GM18867 (cell line): ENCODE data around the gene ATXN7.
A peak's percentile ranks its signal among the peaks of the same experiment; 100 is the strongest.

Source experiments
- ATAC-seq: cut with Tn5 transposase; IDR thresholded peaks from one replicate; pipeline ENCODE4 v1.9.1; 2021; ENCODE audit warnings: mild to moderate bottlenecking, moderate library complexity; ENCODE audit not compliant: unreplicated experiment

The ATXN7 gene

DNA sequence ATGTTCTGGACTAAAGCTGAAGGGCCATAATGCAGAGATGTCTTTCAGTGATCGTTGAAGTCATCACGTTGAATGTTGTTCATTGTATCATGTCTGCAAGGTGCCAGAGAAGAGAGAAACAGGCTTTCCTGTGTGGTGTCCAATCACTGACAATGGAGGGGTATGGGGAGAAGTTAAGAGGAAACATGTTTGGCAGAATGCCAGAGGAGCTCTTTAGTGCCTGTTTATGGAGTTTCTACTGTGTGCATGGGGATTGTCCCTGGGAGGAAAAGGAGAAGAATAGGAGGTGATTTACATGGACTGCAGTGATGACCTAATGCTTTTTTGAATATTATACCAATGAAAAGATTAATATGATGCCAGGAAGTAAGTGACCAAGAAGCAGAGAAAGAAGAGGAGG, 36.8 kb downstream of the ATXN7 start:
- ATAC-seq = no peak

DNA sequence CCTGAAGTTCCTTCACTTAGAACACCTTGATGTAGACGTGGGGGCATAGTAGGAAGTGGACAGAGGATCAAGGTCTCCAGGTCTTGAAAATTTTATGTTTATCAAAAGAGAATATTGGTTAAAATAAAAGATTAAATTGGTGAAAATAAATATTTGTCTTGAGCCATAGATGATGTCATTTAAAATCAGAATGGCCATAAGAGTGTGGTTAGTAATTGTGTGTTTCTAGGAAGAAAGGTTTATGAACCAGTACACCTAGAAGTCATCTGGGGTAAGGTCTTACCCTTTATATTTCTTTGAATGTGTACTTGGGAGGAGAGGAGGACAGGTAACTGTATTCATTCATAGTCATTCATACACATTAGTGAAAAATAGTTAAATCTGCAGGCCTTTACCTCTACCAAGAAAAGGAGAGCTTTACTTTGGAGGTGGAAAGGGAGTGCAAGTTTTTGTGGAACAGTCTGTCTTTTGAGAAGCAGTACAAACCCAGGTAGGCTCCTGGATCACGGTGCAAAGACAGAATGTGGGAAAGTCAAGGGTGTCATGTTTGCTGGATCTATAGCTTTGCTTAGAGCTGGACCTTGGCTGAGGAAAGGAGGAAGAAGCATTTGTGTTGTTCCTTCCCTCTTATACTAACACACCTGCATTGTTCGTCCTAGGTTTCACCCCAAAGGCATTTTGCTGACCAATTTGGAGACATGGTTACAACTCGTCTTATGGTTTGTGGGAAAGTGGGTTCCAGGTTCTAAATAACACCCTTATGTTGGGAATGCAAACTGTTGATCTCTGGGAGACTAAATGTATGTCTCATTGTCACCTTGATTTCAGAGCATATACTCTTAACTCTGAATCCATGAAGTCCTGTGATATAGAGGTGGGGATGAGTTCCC, 42.3 kb downstream of the ATXN7 start:
- no peak for ATAC-seq

DNA sequence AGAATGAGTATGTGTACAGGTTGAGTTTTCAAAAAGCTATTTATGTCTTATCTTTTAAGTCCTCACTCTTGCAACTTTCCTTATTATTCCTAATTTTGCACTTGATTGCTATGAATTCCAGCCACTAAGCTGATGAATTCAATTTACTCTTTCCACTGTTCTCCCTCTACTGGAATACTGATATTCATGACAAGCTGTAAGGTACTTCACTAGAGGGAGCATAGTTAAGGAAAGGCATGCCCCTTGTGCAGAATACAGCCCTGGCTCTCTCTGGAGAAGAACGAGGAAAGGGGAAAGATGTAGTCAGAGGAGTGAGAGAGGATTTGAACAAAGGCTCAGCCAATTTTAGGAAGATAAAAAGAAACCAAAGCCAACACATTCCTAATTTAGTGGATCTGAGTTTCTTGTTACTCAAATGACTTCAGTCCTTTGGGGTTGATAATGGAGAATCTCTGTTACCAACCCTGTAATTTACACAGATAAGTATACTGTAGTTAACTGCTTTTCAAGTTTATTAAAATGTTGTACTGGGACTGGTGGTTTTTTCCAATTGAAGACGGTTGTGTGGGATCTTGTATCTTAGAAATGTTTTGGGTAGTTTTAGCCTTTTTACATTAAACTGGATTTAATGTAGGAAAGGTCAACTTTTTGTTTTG, 44.5 kb downstream of the ATXN7 start:
- no peak for ATAC-seq

DNA sequence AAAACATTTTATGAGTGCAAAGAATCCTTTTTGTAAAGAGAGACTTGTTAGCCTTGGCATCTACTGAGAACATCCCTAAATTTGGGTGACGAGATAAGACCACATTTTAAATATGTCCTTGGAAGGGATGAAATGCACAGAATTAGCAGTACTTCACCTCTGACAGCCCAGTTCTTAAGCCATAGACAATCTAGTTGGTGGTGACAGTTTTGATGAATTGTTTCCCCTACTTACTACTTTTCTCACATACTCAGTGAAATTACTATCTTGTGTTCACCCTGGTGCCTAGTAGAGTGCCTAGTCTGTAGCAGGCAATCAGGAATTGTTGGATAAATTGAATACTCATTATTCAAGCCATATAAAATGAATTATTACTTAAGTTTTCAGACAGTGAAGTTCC, 45.1 kb downstream of the ATXN7 start:
- ATAC-seq = no peak

DNA sequence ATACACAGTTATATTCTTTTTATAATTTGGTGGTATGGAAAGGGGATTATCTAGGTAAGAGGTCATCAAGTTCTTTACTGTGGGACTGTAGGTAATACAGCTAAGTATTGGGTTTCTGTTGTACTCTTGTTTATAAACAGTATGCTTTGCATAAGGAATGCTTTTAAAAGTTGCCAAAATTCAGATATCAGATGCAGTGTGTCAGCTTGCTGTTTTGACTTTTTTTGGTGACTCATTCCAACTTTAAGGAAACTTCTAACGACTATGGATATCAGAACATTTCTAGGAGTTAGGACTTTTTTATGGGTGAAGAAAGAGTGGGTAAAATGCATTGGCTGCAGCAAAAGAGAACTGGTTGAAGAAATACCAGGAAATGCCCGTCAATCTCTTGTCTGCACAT, 45.8 kb downstream of the ATXN7 start:
- no peak for ATAC-seq

DNA sequence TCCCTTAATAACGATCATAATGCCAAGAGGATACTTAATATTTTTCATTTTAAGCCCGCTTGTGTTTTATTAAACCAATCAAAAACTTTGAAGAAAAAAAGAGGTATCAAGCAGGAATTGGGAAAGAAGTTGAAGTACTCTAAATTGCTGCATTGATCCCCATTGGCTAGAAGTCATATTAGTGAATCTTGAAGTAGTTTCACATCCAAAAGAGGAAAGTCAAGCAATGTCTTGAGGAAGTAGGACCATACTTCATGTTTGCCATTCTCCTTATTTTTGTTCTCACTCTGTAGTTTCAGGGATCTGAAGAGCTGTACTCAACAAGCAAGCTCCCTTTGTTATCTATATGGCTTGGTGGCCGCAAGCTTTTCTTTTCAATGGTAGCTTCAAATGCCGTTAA, 46.3 kb downstream of the ATXN7 start:
- no peak for ATAC-seq

DNA sequence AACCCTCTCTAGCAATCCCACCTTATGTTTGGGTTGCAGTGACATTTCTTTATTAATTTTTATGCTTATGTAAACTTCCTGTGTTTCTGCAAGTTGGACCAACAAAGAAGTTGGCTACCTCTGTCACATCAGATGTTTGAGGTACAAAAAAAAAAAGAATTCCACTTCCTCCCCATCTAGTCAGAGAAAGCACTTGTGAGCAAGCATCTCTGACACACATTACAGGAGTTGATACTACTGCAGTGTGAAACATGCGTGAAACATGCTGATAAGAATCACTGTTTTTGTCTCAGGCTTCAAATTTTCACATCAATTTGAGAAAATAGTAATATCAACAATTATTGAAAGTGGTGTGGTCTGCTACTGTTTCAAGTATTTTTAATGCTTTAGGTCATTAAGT, 47.2 kb downstream of the ATXN7 start:
- ATAC-seq = no peak

DNA sequence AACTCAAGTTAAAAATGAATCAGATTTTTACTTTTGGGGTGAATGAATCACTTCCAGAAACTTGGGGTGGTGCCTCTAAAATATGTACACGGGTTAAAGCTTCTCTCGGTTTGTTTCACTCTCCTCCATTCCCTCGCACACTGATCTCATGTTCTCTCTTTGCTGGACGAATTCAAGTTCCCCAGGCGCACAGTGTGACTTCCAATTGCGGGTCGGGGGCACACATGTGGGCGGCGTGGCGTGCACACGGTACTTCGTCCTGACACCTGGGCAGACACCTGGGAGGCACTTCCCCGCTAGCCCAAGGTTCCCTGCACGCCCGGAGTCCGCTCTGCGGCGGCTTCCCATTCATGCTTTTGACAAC, 47.8 kb downstream of the ATXN7 start:
- ATAC-seq = no peak

DNA sequence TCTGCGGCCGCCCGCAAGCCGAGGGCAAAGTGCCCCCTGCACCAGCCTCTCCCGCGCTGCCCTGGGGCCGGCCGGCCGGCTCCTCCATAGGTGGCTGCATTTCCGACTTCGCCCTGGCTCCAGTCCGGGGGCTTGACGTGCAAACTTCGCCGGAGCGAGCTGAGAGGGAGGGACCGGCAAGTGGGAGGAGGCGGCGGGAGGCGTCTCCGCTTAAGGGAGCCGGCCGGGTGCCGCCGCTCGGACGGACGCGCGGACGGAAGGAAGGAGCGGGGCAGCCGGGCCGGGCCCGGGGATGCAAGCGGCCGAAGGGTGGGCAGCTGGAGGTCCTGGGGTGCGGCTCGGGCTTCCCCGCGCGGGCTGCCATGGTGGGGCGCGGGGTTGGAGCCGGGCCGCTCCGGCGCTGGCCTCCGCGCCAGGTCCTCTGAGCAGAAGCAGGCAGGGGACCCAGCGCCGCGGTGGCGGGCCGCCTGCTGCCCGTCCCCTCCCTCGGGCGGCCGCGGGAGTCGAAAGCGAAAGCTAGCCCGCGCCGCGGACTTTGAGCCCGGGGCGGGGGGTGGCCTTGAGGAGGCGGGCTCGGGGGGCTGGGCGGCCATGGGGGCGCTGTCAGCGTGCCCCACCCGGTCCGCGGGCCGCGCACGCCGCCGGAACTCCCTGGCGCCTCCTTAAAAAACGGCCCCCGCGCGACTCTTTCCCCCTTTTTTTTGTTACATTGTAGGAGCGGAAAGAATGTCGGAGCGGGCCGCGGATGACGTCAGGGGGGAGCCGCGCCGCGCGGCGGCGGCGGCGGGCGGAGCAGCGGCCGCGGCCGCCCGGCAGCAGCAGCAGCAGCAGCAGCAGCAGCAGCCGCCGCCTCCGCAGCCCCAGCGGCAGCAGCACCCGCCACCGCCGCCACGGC, 48.5 kb downstream of the ATXN7 start, which contains the start of gene SCAANT1:
SCAANT1 (minus strand) TSS at position 511 of the 895 bp plus-strand sequence.
- ATAC-seq = peak; percentile 78

DNA sequence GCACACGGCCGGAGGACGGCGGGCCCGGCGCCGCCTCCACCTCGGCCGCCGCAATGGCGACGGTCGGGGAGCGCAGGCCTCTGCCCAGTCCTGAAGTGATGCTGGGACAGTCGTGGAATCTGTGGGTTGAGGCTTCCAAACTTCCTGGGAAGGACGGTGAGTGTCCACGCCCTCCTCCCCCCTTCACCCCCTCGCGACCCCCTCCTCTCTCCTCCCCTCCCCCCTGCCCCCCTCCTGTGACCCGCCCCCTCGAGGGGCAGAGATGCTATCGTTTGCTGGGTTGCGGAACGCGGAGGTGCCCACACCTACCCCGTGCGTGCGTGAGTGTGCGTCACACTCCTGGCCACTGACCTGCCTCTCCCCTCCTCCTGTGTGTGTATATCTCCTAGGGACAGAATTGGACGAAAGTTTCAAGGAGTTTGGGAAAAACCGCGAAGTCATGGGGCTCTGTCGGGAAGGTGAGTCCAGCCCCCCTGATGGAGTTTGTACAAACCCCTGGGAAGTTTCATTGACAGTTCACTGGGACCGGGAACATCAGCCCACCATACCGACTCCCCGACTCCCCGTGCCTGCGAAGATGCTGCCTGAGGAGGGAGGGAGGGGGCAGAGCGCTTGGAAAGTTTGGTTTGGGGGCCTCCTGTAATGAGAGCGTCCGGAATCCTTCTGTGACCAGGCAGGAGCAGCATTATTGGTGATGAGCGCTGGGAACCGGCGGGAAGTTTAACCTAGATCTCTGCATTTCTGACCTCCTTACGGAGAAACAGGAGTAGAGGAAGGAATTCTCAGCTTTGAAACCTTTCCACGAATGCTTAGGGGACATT, 49.3 kb downstream of the ATXN7 start:
- peak; percentile 22 for ATAC-seq

DNA sequence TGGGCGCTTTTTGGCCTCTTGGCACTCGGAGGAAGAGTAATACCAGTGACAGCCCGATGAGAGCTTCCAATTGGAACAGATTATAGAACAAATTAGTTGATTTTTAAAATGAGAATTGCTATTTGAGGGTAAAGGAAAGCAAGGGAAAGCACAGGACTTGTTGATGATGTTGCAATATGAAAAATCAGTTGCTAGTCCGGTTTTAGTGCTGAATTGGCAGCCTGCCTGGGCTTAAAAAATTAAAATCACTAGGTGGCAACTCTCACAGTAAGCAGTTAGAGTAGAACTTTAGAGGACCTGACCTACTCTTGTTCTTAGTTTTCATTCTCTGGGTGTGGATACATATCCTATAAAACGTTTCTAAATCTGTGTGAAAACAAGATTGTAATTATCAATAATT, 50.6 kb downstream of the ATXN7 start:
- ATAC-seq = no peak

DNA sequence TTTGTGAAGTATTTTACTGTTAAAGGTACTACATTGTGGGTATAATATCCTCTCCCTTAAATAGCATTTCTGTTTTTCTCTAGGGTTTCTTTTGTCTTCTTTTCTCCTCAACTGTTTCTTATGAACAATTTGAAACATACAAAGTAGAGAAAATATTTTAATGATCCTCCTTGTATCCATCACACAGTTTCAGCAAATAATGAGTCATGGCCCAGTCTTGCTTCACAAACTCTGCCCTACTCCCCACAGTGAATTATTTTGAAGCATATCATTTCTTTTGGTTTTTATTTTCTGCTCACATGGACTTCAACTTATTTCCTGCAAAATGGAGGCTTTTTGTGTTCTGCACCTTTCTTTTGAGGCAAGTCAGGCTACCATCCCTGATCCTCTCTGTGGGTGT, 54.7 kb downstream of the ATXN7 start:
- no peak for ATAC-seq

DNA sequence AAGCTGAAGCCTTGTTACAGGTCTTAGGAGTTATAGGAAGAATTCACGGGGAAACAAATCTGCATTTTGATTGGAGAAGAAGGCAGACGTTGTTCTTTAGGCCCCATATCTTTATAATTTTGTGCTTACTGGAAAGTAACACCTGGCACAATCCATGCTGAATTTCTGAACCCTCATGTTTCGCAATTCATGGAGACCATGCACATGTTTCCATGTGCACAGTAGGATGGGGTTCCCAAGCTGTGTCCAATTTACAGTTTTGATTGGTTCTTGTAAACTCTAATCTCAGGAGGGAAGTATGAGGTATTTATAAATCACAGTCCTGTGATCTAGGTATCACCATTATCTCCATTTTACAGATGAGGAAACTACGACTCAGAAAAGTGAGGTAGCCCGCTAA, 56.3 kb downstream of the ATXN7 start:
- ATAC-seq = no peak

DNA sequence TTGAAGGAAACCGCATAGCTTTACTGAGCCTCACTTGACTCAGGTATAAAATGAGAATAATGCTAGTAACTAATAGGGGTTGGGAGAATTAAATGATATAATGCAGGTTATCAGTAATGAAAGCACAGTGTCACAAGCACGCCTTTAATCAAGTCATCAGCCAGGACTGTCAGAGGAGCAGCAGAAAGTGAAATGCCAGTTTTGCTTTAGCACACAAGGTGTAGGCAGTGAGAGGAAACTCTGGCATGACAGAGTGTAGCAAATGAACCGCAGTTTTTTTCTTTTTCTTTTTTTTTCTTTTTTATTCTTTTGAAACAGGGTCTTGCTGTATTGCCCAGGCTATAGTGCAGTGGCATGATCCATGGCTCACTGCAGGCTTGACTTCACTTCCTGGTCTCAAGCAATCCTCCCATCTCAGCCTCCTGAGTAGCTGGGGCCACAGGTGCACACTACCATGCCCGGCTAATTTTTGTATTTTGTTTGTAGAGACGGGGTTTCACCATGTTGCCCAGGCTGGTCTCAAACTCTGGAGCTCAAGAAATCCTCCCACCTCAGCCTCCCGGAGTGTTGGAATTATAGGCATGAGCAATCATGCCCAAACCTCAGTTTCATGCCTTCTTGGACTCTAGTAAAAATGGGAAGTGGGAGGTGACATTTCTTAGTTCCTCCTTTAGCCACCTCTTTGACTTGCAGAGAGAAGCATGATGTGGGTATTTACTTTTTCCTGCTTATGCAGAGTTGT, 58.2 kb downstream of the ATXN7 start:
- ATAC-seq = peak; percentile 81

DNA sequence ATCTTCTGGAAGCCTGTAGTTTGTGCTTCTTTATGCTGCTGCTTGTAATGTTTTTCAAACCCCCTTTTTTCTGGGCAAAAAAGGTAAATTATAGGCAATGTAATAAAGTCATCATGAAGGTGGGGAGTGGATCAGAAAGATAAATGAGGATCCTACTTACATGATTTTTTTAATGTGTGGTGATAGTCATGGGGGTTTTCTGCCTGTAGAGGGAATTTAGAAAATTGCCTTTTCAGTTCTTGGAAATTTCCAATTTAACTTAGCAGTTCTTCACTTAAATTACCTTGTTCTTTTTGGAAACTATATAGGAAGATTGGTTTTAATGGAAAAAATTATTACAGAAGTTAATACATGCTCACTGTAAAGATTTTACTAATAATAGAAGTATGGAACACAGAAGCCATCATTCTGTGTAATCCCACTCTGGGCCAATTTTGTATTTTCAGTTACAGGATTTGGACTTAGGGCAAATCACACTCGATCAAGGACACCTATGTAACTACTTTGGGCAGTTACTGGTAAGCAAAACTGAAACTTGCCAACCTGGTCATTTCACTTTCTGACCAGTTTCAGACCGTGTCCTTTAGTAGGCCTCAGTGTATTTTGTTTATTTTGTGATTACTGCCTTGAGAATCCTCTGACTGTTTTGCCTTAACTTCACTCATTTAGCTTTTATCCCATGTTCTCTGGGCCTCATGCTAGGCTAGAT, 59.0 kb downstream of the ATXN7 start:
- peak; percentile 37 for ATAC-seq

DNA sequence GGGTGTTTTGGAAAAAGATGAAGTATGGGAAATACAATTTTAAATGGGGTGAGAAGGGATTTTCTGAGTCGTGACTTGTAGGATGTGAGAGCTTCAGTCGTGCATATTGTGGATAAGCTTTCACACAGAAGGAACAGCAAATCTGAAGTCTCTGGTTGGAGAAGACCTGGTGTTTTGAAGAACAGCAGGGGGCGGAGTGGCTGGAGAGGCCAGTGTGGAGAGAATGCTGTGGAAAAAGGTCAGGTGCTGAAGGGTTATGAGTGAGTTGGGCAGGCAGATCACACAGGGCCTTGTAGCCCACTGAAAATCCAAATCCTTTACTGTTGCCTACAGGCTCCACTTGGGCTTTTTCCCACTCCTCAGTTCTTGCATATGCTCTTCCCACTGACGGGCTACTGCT, 62.6 kb downstream of the ATXN7 start:
- no peak for ATAC-seq

DNA sequence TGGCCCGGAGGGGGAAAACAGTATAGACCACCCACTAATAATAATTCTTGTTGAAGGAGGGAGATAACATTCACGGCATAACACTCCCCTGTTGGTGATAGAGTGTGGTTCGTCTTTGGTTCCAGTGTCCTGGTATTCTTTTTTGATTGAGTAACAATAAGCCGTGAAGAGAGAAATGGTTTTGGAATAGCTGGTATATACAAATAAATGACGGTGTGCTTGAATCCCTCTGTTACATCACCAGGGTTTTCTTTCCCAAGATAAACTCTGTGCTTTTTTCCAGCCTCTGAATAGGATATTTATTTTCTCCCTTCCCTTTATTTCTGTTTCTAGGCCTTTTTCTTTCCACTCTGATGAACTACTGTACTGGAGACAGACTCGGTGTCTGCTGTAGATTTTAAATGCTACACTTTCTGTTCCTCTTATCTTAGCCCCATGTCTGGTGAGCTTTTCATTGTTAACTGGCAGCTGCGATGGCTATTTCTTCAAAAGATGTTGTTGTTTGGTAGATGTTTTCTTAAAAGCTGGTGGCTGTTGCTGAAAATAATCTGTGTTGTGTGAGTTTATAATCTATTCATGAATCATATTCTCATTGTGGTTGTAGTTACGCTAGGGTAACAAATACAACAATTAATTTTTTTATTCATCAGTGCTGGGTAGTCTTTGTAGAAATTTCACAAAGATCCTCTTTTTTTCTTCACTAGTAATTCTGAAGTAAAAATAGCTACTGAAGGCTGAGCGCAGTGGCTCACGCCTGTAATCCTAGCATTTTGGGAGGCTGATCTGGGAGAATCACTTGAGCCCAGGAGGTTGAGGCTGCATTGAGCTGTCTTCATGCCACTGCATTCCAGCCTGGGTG, 64.0 kb downstream of the ATXN7 start:
- ATAC-seq = peak; percentile 78

DNA sequence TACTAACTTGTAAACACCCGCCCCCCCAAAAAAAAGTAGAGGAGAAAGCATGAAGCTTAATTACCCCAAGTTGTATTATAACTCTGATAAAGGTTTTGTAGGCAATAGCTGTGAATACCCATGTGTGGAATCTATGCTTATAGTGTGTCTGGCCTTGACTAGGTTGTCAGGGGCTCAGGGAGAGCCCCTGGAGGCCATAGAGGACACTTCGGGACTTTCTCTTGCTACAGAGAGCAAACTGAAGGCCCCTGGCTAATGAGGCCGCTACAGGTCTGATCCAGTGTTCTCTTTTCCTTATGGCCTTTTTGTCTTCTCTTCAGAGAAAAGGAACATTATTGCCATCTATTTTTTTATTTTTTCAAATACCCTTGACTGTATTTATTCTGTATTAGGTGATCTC, 67.6 kb downstream of the ATXN7 start:
- no peak for ATAC-seq
